Activated T-helper 1 cell treated with anti-CD3 and anti-CD28 coated beads, Interleukin-12 subunit alpha, Interleukin-12 subunit beta, Interleukin-2, Interleukin-4 antibody, amounts not matched to agents 30 ng/mL and 10 ng/mL and 1 ng/mL, durations not matched to agents 14 hours and 24 hours and 36 hours (primary cell): ENCODE results near the gene HADHB. TPM values are rescaled to one million over a fixed set of nuclear protein-coding genes. Genes with fewer than 3 reads are reported as not detected.
"Not testable (repeated sequence)": the region's sequence is repeated elsewhere in the genome, so short reads cannot be mapped to it uniquely, and the experiment has no call there.

Experiments
- DNase-seq: peaks from one replicate; pipeline ENCODE4 v3.0.0; 2021; ENCODE audit warnings: low spot score
- H3K27ac Mint-ChIP-seq: one replicate; pipeline ENCODE4 v1.8.0; 2021; ENCODE audit warnings: mild to moderate bottlenecking, mixed read lengths
- H3K27me3 Mint-ChIP-seq: one replicate; pipeline ENCODE4 v1.8.0; 2022; ENCODE audit warnings: mild to moderate bottlenecking, moderate library complexity, mixed read lengths; ENCODE audit not compliant: insufficient read depth
- H3K36me3 Mint-ChIP-seq: one replicate; pipeline ENCODE4 v1.8.0; 2021; ENCODE audit warnings: low read depth, mixed read lengths
- H3K4me1 Mint-ChIP-seq: one replicate; pipeline ENCODE4 v1.8.0; 2021; ENCODE audit warnings: low read depth, mixed read lengths
- H3K4me3 Mint-ChIP-seq: one replicate; pipeline ENCODE4 v1.8.0; 2021; ENCODE audit warnings: mild to moderate bottlenecking, moderate library complexity, mixed read lengths
- H3K9me3 Mint-ChIP-seq: one replicate; pipeline ENCODE4 v1.8.0; 2021; ENCODE audit warnings: mixed read lengths
- intact Hi-C: fragments of 100-400 bp; cut with micrococcal nuclease; formaldehyde crosslinking; loops from one replicate; pipeline ENCODE4 v1.15.1; 2024
- total RNA-seq: library from RNA; stranded (reverse); gene quantifications from 2 replicates; pipeline ENCODE4 v1.2.3, GENCODE V29; 2022

Gene HADHB
- total RNA-seq, 1 donor from 2014 or later = 78.8 TPM

DNA sequence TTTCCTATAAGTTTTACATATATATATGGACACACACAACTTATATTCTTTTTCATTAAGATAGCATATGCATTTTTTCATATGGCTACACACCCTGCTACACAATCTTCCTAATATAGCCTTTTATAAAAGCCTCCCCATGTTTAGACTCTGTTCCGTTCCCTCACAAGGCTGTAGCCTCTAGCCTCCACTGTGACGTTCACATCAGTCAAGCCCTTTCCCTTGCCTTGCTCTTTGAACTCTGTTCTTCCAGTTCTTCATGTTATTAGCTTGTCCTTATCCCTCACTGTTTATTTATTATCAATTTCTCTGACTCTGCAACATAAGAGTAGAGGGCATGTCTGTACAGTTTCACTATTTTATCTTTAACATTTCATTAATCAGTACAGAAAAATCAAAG is 38.9 kb downstream of the HADHB start:
- Mint-ChIP-seq H3K27ac (no peak overlapping the region), H3K9me3 (no peaks in the 10 kb centered on the region), H3K4me3 (no peak overlapping the region), H3K27me3 (no peaks in the 10 kb centered on the region), H3K36me3 (peaks cover 39% of the 10 kb centered on the region), H3K4me1 (no peaks in the 10 kb centered on the region)
- intact Hi-C loops = no loop called here
- DNase-seq = no peak

DNA sequence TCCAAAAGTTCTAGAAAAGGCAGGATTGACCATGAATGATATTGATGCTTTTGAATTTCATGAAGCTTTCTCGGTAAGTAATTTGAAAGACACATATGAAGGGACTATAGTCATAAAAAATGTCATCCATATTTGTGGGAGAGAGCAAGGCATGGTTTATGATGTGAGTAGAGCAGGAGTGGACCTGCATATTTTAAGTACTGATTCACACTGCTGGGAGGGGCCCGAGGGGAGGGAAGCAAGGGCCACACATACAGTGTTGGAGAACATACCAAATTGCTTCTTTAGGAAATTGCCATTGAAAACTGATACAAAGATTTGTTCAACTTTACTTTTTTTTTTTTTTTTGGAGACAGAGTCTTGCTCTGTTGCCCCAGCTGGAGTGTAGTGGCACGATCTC is 39.4 kb downstream of the HADHB start:
- H3K27ac Mint-ChIP-seq = no peak overlapping the region
- peaks cover 33% of the 10 kb centered on the region for H3K36me3 Mint-ChIP-seq
- no peak overlapping the region for H3K4me3 Mint-ChIP-seq
- no peaks in the 10 kb centered on the region for H3K4me1 Mint-ChIP-seq
- H3K27me3 Mint-ChIP-seq = no peaks in the 10 kb centered on the region
- DNase-seq = no peak
- no peaks in the 10 kb centered on the region for H3K9me3 Mint-ChIP-seq
- intact Hi-C loops = no loop called here

DNA sequence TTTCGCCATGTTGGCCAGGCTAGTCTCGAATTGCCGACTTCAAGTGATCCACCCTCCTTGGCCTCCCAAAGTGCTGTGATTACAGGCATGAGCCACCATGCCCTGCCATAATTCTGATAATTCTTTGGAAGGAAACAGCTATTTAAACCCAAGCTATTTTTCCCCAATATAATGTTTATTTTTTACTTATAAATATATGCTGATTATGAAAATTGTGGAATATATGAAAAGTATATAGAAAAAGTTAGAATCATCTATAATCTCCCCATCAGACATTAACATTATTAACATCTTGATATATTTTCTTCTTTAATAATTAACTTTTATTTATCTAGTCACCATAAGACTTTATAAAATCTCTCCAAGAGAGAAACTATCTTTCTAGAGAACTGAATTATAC is 41.2 kb downstream of the HADHB start:
- Mint-ChIP-seq H3K36me3 (peaks cover 30% of the 10 kb centered on the region), H3K4me1 (no peaks in the 10 kb centered on the region), H3K27me3 (no peaks in the 10 kb centered on the region), H3K4me3 (no peak overlapping the region), H3K9me3 (no peaks in the 10 kb centered on the region), H3K27ac (no peak overlapping the region)
- intact Hi-C loops = no loop called here
- DNase-seq = no peak

DNA sequence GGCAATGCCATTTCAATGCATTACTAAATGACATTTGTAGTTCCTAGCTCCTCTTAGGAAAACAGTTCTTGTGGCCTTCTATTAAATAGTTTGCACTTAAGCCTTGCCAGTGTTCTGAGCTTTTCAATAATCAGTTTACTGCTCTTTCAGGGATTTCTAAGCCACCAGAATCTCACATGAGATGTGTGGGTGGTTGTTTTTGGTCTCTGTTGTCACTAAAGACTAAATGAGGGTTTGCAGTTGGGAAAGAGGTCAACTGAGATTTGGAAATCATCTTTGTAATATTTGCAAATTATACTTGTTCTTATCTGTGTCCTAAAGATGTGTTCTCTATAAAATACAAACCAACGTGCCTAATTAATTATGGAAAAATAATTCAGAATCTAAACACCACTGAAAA is 45.3 kb downstream of the HADHB start:
- Mint-ChIP-seq H3K4me1 (no peaks in the 10 kb centered on the region), H3K27me3 (peaks cover 2% of the 10 kb centered on the region), H3K4me3 (no peak overlapping the region), H3K27ac (no peak overlapping the region), H3K36me3 (peaks cover 16% of the 10 kb centered on the region), H3K9me3 (no peaks in the 10 kb centered on the region)
- DNase-seq = no peak
- intact Hi-C loops = no loop called here

DNA sequence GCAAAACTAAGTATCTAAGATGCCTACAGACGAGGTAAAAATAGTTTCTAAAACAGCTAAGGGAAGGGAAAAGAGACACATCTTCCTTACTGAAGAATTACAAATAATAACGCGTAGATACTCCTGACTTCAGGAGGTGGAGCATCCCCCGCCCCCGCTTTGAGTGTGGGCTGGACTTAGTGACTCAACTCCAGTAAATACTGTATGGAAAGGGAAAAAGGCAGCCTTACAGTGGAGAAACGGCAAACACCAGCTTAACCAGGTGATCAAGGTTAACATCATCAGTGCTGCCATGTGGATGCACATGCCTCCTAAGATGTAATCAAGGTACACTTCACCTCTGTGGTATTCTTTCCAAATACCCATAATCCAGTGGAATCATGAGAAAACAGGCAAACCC is 47.9 kb downstream of the HADHB start:
- H3K27ac Mint-ChIP-seq = no peak overlapping the region

DNA sequence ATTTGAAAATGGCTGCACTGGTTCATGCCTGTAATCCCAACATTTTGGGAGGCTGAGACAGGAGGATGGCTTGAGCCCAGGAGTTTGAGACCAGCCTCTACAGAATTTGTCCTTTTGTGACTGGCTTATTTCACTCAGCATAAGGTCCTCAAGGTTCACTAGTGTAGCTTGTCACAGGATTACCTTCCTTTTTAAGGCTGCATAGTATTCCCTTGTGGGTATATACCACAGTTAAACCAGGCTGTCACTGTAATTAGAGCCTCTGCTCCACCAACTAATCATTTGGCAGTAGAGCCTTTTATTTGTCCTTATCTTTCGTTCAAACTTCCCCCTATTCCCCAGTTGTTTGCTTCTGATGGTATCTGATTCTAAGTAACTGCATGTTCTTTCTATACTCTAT is 50.8 kb downstream of the HADHB start:
- intact Hi-C loops = no loop called here
- no peaks in the 10 kb centered on the region for H3K4me1 Mint-ChIP-seq
- H3K36me3 Mint-ChIP-seq = peaks cover 3% of the 10 kb centered on the region
- no peak overlapping the region for H3K27ac Mint-ChIP-seq
- no peak for DNase-seq
- H3K4me3 Mint-ChIP-seq = no peak overlapping the region
- peaks cover 21% of the 10 kb centered on the region for H3K27me3 Mint-ChIP-seq
- no peaks in the 10 kb centered on the region for H3K9me3 Mint-ChIP-seq

More for the DNA sequence above, 47.9 kb downstream of the HADHB start:
- Mint-ChIP-seq H3K4me1 (no peaks in the 10 kb centered on the region), H3K4me3 (no peak overlapping the region), H3K27me3 (peaks cover 21% of the 10 kb centered on the region), H3K9me3 (no peaks in the 10 kb centered on the region), H3K36me3 (peaks cover 8% of the 10 kb centered on the region)
- no peak for DNase-seq
- intact Hi-C loops = no loop called here

DNA sequence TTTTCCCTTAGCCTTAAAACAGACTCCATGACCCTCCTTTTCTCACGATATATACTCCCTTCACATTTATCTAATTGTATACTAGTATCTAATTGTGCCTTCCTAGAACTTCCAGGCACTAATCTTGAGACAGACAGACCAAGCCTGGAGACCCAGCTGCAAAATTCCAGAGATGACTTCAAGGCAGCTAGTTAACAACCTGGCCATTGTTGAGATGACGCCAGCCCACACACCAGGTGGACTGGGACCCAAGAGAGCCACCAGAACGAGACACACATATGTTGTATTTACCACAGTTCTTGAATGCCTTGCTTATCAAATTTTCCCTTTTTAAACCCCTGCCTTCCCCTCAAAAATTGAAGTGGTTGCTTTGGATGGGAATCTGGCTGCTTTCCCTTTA is 52.3 kb downstream of the HADHB start:
- intact Hi-C loops = no loop called here
- H3K9me3 Mint-ChIP-seq = no peaks in the 10 kb centered on the region
- H3K4me1 Mint-ChIP-seq = no peaks in the 10 kb centered on the region
- no peak for DNase-seq
- no peak overlapping the region for H3K27ac Mint-ChIP-seq
- H3K27me3 Mint-ChIP-seq = peaks cover 31% of the 10 kb centered on the region
- H3K4me3 Mint-ChIP-seq = no peak overlapping the region
- no peaks in the 10 kb centered on the region for H3K36me3 Mint-ChIP-seq

DNA sequence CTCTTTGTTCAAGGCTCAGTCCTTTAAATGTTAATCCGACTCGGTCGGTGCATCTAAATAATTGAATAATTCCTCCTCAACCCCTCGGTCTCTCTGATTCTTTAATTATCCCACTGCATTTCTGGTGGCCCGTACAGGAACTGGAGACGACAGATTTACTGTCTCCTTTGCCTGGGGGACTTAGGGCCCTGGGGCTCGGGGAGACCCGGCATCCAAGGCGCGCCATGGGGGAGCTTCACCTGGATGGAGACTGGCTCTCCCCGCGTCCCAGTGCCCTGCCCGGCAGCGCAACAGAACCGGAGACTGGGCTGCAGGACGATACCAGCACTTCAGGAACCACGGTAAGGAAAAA is 53.5 kb downstream of the HADHB start:
- no peaks in the 10 kb centered on the region for H3K36me3 Mint-ChIP-seq
- H3K9me3 Mint-ChIP-seq = no peaks in the 10 kb centered on the region
- no peak overlapping the region for H3K27ac Mint-ChIP-seq
- DNase-seq = no peak
- no peaks in the 10 kb centered on the region for H3K4me1 Mint-ChIP-seq
- H3K4me3 Mint-ChIP-seq = no peak overlapping the region
- H3K27me3 Mint-ChIP-seq = peaks cover 36% of the 10 kb centered on the region
- intact Hi-C loops = loop anchor here (2.0 kb wide), 2 partner anchors 33 to 53 kb away; partner anchors contain the start of genes HADHA and HADHB

DNA sequence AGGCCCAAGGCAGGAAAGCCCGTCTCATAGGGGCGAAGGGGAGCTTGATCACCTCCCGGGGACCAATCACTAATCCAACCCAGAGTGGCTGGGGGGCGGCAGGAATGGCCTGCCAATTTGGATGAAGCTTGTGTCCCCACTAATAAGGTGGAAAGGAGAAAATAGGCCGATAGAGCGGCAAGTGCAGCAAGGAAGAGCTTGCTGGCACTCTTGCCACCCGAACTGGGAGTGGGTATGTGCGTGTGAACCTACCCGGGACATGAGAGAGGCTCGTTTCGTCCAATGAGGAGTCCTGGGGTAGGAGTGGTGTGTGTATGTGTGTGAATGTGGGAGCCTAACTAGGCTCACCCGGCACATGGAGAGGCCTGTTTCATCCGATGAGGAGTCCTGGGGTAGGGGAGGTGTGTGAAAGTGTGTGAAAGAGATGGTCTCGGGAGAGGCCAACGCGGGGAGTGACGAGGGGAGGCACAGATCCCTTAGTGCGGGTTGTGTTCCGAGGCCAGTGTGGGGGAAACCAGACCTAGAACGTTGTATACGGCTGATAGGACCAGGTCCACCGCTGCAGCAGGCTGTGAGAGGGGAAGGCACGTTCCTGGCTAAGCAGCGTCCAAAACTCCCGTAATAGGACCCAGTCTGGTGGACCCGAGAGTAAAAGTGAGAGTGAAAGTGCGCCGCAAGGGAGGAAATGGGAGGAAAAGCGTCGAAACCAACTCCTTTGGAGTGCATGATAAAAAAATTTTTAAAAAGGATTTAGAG is 54.1 kb downstream of the HADHB start:
- DNase-seq = no peak
- intact Hi-C loops = loop anchor here (2.0 kb wide), 2 partner anchors 32 to 54 kb away; partner anchors contain the start of genes HADHA and HADHB
- H3K4me3 Mint-ChIP-seq = no peak overlapping the region
- H3K27me3 Mint-ChIP-seq = peaks cover 36% of the 10 kb centered on the region
- no peaks in the 10 kb centered on the region for H3K9me3 Mint-ChIP-seq
- no peaks in the 10 kb centered on the region for H3K36me3 Mint-ChIP-seq
- no peak overlapping the region for H3K27ac Mint-ChIP-seq
- no peaks in the 10 kb centered on the region for H3K4me1 Mint-ChIP-seq

DNA sequence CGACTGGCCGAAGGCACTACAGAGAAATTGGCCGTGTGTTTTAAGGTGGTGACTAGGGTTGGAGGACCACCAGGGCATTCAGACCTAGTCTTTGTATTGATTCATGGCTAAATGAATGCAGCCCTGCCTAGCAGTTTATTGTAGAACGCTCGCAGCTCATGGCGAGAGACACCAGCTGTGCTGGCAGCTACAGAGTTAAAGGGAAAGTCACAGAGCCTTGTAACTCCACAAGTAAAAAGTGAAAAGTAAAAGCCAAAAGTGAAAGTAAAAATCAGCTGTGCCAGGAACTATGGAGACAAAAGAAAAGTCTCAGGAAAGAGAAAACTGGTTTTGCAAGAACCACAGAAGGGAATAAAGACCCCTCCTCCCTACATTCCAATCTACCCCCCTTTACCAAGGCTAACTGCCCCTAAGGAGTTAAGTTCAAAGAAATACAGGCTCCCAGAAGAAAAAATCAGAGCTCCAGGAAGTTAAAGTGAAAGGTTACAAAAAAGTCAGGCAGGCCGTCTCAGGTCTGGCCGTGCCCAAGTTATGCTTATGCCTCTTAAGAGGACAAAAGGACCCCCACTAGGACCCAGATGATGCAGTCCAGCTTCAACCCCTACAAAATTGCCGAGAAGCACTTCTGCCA is 54.8 kb downstream of the HADHB start:
- H3K27ac Mint-ChIP-seq = no peak overlapping the region
- H3K9me3 Mint-ChIP-seq = no peaks in the 10 kb centered on the region
- no peaks in the 10 kb centered on the region for H3K4me1 Mint-ChIP-seq
- H3K36me3 Mint-ChIP-seq = no peaks in the 10 kb centered on the region
- no peak for DNase-seq
- no peak overlapping the region for H3K4me3 Mint-ChIP-seq
- peaks cover 40% of the 10 kb centered on the region for H3K27me3 Mint-ChIP-seq
- intact Hi-C loops = loop anchor here (2.0 kb wide), 2 partner anchors 31 to 55 kb away; partner anchors contain the start of genes HADHA and HADHB

DNA sequence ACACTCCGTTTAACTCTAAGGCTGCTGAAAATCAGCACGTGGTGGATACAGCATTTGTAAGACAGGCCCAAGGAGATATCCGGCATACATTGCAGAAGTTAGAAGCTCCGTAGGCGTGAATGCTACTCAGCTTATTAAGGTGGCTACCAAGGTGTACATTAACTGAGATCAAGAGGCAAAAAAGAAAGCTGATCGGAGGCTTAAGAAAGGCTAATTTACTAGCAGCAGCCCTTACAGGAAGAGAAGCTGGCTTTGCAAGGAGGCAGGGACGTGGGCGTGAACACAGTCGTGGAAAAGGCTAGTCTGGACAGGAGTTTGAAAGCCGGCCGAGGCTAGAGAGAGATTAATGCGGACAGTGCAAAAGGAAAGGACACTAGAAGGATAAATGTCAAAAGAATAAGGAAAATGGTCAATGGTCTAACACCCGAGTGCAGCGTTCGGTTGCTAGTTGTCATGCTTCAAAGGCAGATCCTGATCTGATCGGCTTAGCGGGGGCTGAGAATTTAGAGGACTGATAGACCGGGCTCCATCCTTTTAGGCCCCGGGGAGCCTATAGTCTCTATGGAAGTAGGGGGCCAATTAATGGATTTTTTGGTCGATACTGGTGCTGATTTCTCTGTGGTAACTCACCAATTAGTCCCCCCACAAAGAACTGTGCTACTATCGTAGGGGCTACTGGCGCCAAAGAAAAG is 55.6 kb downstream of the HADHB start:
- Mint-ChIP-seq H3K36me3 (no peaks in the 10 kb centered on the region), H3K9me3 (no peaks in the 10 kb centered on the region), H3K27me3 (peaks cover 39% of the 10 kb centered on the region), H3K4me1 (no peaks in the 10 kb centered on the region), H3K4me3 (no peak overlapping the region), H3K27ac (no peak overlapping the region)
- intact Hi-C loops = no loop called here
- DNase-seq = no peak

DNA sequence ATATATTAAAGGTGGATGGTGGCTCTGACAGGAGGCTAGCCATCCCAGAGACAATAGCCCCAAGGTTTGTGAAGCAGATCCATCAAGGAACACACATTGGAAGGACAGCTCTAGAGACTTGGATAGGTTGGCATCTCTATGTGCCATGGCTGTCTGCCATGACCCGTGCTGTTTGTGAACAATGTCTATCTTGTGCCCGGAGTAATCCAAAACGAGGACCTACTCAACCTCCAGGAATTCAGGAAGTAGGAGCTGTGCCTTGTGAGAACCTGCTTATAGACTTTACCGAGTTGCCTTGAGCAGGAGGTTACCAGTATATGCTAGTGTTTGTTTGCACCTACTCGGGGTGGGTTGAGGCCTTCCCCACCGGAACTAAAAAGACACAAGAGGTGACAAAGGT is 58.1 kb downstream of the HADHB start:
- Mint-ChIP-seq H3K9me3 (no peaks in the 10 kb centered on the region), H3K4me1 (no peaks in the 10 kb centered on the region), H3K27ac (no peak overlapping the region), H3K36me3 (no peaks in the 10 kb centered on the region), H3K27me3 (peaks cover 27% of the 10 kb centered on the region), H3K4me3 (no peak overlapping the region)
- no peak for DNase-seq
- intact Hi-C loops = no loop called here

DNA sequence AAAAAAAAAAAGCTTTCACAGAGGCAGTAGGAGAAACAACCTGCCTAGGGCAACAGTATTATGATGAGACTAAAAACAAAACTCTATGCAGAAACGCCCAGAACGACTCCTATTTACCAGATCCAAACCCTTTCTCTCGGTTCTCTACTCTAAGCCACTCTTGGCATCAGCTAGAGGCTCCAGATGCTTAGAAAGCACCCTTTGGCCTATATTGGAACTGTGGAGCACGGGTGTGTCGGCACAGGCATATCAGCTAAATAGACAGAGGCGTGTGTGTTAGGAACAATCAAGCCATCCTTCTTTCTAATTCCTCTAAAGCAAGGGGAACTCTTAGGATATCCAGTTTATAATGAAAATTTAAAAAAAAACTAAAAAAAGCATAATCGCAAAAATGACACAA is 60.4 kb downstream of the HADHB start:
- DNase-seq, intact Hi-C loops, H3K9me3 Mint-ChIP-seq, H3K36me3 Mint-ChIP-seq, H3K4me1 Mint-ChIP-seq, H3K27ac Mint-ChIP-seq, H3K4me3 Mint-ChIP-seq: not testable (repeated sequence)
- peaks cover 27% of the 10 kb centered on the region for H3K27me3 Mint-ChIP-seq
